SK-N-SH treated with all-trans-retinoic acid at 6 μM for 48 hours (cell line): ENCODE data around the gene TMED10.

Experiments used
- ATAC-seq: fragments of 200-7000 bp; cut with Tn5 transposase; 3 replicates; pipeline ENCODE4 v1.9.1; 2020; ENCODE audit warnings: mild to moderate bottlenecking, moderate library complexity
- BACH2 ChIP-seq: fragments of 250-450 bp; sonication (Bioruptor Pico); IDR thresholded peaks from 2 replicates; pipeline ENCODE4 v1.9.0; 2021; ENCODE audit warnings: mild to moderate bottlenecking, borderline replicate concordance
- CSDC2 ChIP-seq: fragments of 250-450 bp; sonication (Bioruptor Pico); IDR thresholded peaks from 2 replicates; pipeline ENCODE4 v1.5.0; 2020; ENCODE audit warnings: mild to moderate bottlenecking, moderate library complexity
- ESRRG ChIP-seq: fragments of 250-450 bp; sonication (Bioruptor Pico); IDR thresholded peaks from 2 replicates; pipeline ENCODE4 v1.6.1; 2021; ENCODE audit warnings: mild to moderate bottlenecking
- GLIS3 ChIP-seq: fragments of 250-450 bp; sonication (Bioruptor Pico); IDR thresholded peaks from 2 replicates; pipeline ENCODE4 v1.5.0; 2020; ENCODE audit warnings: mild to moderate bottlenecking, moderate library complexity
- ISL1 ChIP-seq: fragments of 250-450 bp; sonication (Bioruptor Pico); IDR thresholded peaks from 2 replicates; pipeline ENCODE4 v2.1.2; 2022; ENCODE audit warnings: mild to moderate bottlenecking, moderate library complexity
- POU6F1 ChIP-seq: fragments of 250-450 bp; sonication (Bioruptor Pico); IDR thresholded peaks from 2 replicates; pipeline ENCODE4 v1.8.0; 2021; ENCODE audit warnings: low read depth, mild to moderate bottlenecking, moderate library complexity, borderline replicate concordance
- PPARA ChIP-seq: fragments of 250-450 bp; sonication (Bioruptor Pico); IDR thresholded peaks from 2 replicates; pipeline ENCODE4 v1.5.0; 2020; ENCODE audit warnings: mild to moderate bottlenecking, borderline replicate concordance
- RARB ChIP-seq: fragments of 250-450 bp; sonication (Bioruptor Pico); IDR thresholded peaks from 2 replicates; pipeline ENCODE4 v1.8.0; 2021; ENCODE audit warnings: mild to moderate bottlenecking, moderate library complexity
- SNAI2 ChIP-seq: fragments of 250-450 bp; sonication (Bioruptor Pico); IDR thresholded peaks from 2 replicates; pipeline ENCODE4 v1.5.0; 2020; ENCODE audit warnings: mild to moderate bottlenecking, moderate library complexity
- TCF4 ChIP-seq: fragments of 250-450 bp; sonication (Bioruptor Pico); IDR thresholded peaks from 2 replicates; pipeline ENCODE4 v1.8.0; 2021; ENCODE audit warnings: mild to moderate bottlenecking, moderate library complexity, borderline replicate concordance
- TOX ChIP-seq: fragments of 250-450 bp; sonication (Bioruptor Pico); IDR thresholded peaks from 2 replicates; pipeline ENCODE4 v1.8.0; 2021; ENCODE audit warnings: mild to moderate bottlenecking, moderate library complexity, borderline replicate concordance
- ZC3H10 ChIP-seq: fragments of 250-450 bp; sonication (Bioruptor Pico); IDR thresholded peaks from 2 replicates; pipeline ENCODE4 v1.5.1; 2021; ENCODE audit warnings: mild to moderate bottlenecking, moderate library complexity
- ZFP3 ChIP-seq: fragments of 250-450 bp; sonication (Bioruptor Pico); IDR thresholded peaks from 2 replicates; pipeline ENCODE4 v1.5.0; 2020; ENCODE audit warnings: mild to moderate bottlenecking, moderate library complexity
- ZFP30 ChIP-seq: fragments of 450-650 bp; formaldehyde crosslinking; IDR thresholded peaks from 2 replicates; pipeline ENCODE4 v1.5.0; 2022; ENCODE audit warnings: mild to moderate bottlenecking, moderate library complexity
- ZNF565 ChIP-seq: fragments of 450-650 bp; formaldehyde crosslinking; conservative IDR thresholded peaks from 2 replicates; pipeline ENCODE4 v1.5.0; 2020; ENCODE audit warnings: low read depth, mild to moderate bottlenecking, moderate library complexity
- ZNF70 ChIP-seq: fragments of 450-650 bp; formaldehyde crosslinking; IDR thresholded peaks from 2 replicates; pipeline ENCODE4 v1.5.0; 2020; ENCODE audit warnings: mild to moderate bottlenecking, moderate library complexity
- ZNF8 ChIP-seq: fragments of 450-650 bp; formaldehyde crosslinking; IDR thresholded peaks from 2 replicates; pipeline ENCODE4 v1.5.0; 2020; ENCODE audit warnings: mild to moderate bottlenecking, moderate library complexity
- TF ChIP-seq, protein P1 (sequence below): fragments of 250-450 bp; sonication (Bioruptor Pico); IDR thresholded peaks from 2 replicates; pipeline ENCODE4 v1.5.0; 2020; ENCODE audit warnings: mild to moderate bottlenecking, moderate library complexity
- TF ChIP-seq, protein P2 (sequence below): fragments of 250-450 bp; sonication (Bioruptor Pico); IDR thresholded peaks from 2 replicates; pipeline ENCODE4 v1.8.0; 2020; ENCODE audit warnings: mild to moderate bottlenecking, moderate library complexity, borderline replicate concordance

Gene TMED10

GRCh38 chr14:75167325-75167724 lies 9.1 kb downstream of the TMED10 start (continued):
- no peak for TF ChIP-seq CSDC2 (CRISPR knock-in tag)

- TF ChIP-seq GLIS3 (no peak), SNAI2 (CRISPR knock-in tag) (no peak), TCF4 (no peak), ZFP30 (CRISPR knock-in tag) (no peak), ISL1 (no peak), BACH2 (CRISPR knock-in tag) (no peak), PPARA (CRISPR knock-in tag) (no peak), POU6F1 (CRISPR knock-in tag) (no peak), ZNF8 (no peak), ZC3H10 (CRISPR knock-in tag) (no peak)
- no peak for ATAC-seq
Observed at GRCh38 chr14:75165586-75166391, 10.6 kb downstream of the TMED10 start.

DNA sequence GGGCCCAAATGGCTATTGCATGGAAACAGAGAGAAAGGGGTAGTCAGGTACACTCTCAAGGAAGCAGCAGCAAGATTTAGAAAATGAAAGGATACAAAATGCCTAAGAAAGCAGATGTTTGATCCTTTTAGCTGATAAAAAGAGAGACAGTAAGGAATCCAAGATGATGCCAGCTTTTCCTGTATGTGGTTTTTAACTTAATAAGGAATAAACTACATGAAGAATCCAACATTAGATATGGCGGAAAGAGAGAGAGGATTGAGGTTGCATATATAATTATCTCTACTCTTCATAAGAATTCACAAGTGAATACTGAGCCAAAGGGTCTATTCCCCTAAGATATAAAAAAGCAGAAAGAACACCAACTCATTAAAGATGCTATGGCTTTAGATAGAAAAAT lies 11.6 kb downstream of the TMED10 start:
- no peak for ATAC-seq
- TF ChIP-seq PPARA (CRISPR knock-in tag) (no peak), BACH2 (CRISPR knock-in tag) (no peak), ZNF70 (CRISPR knock-in tag) (no peak), ZNF565 (CRISPR knock-in tag) (no peak), ZFP3 (CRISPR knock-in tag) (no peak), ESRRG (CRISPR knock-in tag) (no peak)
- TF ChIP-seq, protein P1, sequence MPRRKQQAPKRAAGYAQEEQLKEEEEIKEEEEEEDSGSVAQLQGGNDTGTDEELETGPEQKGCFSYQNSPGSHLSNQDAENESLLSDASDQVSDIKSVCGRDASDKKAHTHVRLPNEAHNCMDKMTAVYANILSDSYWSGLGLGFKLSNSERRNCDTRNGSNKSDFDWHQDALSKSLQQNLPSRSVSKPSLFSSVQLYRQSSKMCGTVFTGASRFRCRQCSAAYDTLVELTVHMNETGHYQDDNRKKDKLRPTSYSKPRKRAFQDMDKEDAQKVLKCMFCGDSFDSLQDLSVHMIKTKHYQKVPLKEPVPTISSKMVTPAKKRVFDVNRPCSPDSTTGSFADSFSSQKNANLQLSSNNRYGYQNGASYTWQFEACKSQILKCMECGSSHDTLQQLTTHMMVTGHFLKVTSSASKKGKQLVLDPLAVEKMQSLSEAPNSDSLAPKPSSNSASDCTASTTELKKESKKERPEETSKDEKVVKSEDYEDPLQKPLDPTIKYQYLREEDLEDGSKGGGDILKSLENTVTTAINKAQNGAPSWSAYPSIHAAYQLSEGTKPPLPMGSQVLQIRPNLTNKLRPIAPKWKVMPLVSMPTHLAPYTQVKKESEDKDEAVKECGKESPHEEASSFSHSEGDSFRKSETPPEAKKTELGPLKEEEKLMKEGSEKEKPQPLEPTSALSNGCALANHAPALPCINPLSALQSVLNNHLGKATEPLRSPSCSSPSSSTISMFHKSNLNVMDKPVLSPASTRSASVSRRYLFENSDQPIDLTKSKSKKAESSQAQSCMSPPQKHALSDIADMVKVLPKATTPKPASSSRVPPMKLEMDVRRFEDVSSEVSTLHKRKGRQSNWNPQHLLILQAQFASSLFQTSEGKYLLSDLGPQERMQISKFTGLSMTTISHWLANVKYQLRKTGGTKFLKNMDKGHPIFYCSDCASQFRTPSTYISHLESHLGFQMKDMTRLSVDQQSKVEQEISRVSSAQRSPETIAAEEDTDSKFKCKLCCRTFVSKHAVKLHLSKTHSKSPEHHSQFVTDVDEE (CRISPR knock-in tag), result no peak

DNA sequence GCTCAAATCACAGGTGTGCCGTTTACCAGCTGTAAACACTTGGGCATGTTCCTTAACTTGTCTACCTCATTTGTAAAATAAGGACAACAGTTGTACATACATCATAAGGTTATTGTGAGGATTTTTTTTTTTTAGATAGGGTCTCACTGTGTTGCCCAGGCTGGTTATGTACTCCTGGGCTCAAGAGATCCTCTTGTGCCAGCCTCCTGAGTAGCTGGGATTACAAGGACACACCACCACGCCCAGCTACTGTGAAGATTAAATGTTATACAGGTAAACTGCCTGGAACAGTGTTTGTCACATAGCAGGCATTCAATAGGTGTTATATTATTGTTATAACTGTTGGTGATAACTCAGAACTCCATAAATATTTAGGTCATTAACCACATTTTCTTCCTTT lies 12.7 kb downstream of the TMED10 start:
- no peak for ATAC-seq
- TF ChIP-seq ZFP30 (CRISPR knock-in tag) (no peak), POU6F1 (CRISPR knock-in tag) (no peak), RARB (CRISPR knock-in tag) (no peak), TOX (no peak), ZNF70 (CRISPR knock-in tag) (no peak), BACH2 (CRISPR knock-in tag) (no peak), TCF4 (no peak), ZC3H10 (CRISPR knock-in tag) (no peak)
- TF ChIP-seq, protein P2, sequence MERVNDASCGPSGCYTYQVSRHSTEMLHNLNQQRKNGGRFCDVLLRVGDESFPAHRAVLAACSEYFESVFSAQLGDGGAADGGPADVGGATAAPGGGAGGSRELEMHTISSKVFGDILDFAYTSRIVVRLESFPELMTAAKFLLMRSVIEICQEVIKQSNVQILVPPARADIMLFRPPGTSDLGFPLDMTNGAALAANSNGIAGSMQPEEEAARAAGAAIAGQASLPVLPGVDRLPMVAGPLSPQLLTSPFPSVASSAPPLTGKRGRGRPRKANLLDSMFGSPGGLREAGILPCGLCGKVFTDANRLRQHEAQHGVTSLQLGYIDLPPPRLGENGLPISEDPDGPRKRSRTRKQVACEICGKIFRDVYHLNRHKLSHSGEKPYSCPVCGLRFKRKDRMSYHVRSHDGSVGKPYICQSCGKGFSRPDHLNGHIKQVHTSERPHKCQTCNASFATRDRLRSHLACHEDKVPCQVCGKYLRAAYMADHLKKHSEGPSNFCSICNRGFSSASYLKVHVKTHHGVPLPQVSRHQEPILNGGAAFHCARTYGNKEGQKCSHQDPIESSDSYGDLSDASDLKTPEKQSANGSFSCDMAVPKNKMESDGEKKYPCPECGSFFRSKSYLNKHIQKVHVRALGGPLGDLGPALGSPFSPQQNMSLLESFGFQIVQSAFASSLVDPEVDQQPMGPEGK (CRISPR knock-in tag), result no peak

- TF ChIP-seq, protein P1 (CRISPR knock-in tag), result no peak
- no peak for TF ChIP-seq ZNF70 (CRISPR knock-in tag)
- TF ChIP-seq BACH2 (CRISPR knock-in tag), result no peak
- ATAC-seq, result no peak
Observed at GRCh38 chr14:75162631-75163030, 13.8 kb downstream of the TMED10 start.
